GM18861 (cell line): ENCODE results near the gene SUCLA2.
"Not testable (repeated sequence)": the region's sequence is repeated elsewhere in the genome, so short reads cannot be mapped to it uniquely, and the experiment has no call there.

Experiments
- ATAC-seq: cut with Tn5 transposase; IDR thresholded peaks from one replicate; pipeline ENCODE4 v1.9.1; 2021; ENCODE audit not compliant: unreplicated experiment

Gene SUCLA2

GRCh38 chr13:47997384-47997783 is 3.7 kb downstream of the SUCLA2 start:
- ATAC-seq, result no peak

GRCh38 chr13:47991859-47992258 is 9.2 kb downstream of the SUCLA2 start:
- no peak for ATAC-seq

- ATAC-seq, result no peak
These were observed 10.1 kb downstream of the SUCLA2 start for GRCh38 chr13:47990920-47991466.

GRCh38 chr13:47990427-47990826 is 10.6 kb downstream of the SUCLA2 start:
- ATAC-seq, result no peak

- ATAC-seq, result no peak
These were observed 18.0 kb downstream of the SUCLA2 start for GRCh38 chr13:47983070-47983469.

GRCh38 chr13:47976325-47976724 is 24.7 kb downstream of the SUCLA2 start:
- no peak for ATAC-seq

- no peak for ATAC-seq
These were observed 36.2 kb downstream of the SUCLA2 start for GRCh38 chr13:47964863-47965262.

GRCh38 chr13:47962237-47962636 is 38.8 kb downstream of the SUCLA2 start:
- no peak for ATAC-seq

GRCh38 chr13:47959468-47960247 is 41.4 kb downstream of the SUCLA2 start:
- no peak for ATAC-seq

- no peak for ATAC-seq
These were observed 44.0 kb downstream of the SUCLA2 start for GRCh38 chr13:47957073-47957472.

GRCh38 chr13:47955836-47956235 is 45.2 kb downstream of the SUCLA2 start:
- no peak for ATAC-seq

- no peak for ATAC-seq
These were observed 51.3 kb downstream of the SUCLA2 start for GRCh38 chr13:47949799-47950198.

- no peak for ATAC-seq
These were observed 55.3 kb downstream of the SUCLA2 start for GRCh38 chr13:47945738-47946137.

GRCh38 chr13:47945146-47945545 is 55.9 kb downstream of the SUCLA2 start:
- ATAC-seq, result not testable (repeated sequence)

- no peak for ATAC-seq
These were observed 66.7 kb downstream of the SUCLA2 start for GRCh38 chr13:47934371-47934770.

- no peak for ATAC-seq
These were observed 67.8 kb downstream of the SUCLA2 start for GRCh38 chr13:47932950-47933923.

GRCh38 chr13:47930649-47931165 is 70.4 kb downstream of the SUCLA2 start:
- ATAC-seq, result no peak

- ATAC-seq, result no peak
These were observed 71.9 kb downstream of the SUCLA2 start for GRCh38 chr13:47929156-47929555.

- ATAC-seq, result no peak
These were observed 84.0 kb downstream of the SUCLA2 start for GRCh38 chr13:47917022-47917574.

GRCh38 chr13:47908197-47908902 is 92.7 kb downstream of the SUCLA2 start:
- ATAC-seq, result no peak
